ENCODE results near the gene GPX4. TPM values are rescaled to one million over a fixed set of nuclear protein-coding genes. Genes with fewer than 3 reads are reported as not detected.

GPX4 gene
- polyA plus RNA-seq, 3 donors, result 459 to 508 (median 493) TPM

- H3K9ac ChIP-seq (ENCODE audit: insufficient read depth, low read length, poor library complexity, severe bottlenecking), result no peak overlapping the region
- peaks cover 53 to 68% of the 10 kb centered on the region in 2 donors for H3K36me3 ChIP-seq (replicated peaks in 1 of 2; ENCODE audit: control insufficient read depth in 1 of 2, insufficient read depth in 2 of 2, low read length in 2 of 2)
- peaks cover 90% of the 10 kb centered on the region for H4K20me1 ChIP-seq (ENCODE audit: insufficient read depth, low read length)
- DNase-seq, result no peak
- Mint-ChIP-seq H3K4me1 (peaks cover 21% of the 10 kb centered on the region), H3K27me3 (ENCODE audit: low read depth in 3 of 3) (no peaks in the 10 kb centered on the region), H3K4me3 (no peak overlapping the region), H3K27ac (no peak overlapping the region), H3K9me3 (no peaks in the 10 kb centered on the region), H3K36me3 (peaks cover 15 to 52% of the 10 kb centered on the region in 2 donors)
- H3K27ac ChIP-seq (ENCODE audit: low read depth in 1 of 2, low read length in 2 of 2), result no peak overlapping the region
- H3K4me1 ChIP-seq (ENCODE audit: control insufficient read depth in 1 of 2, insufficient read depth in 2 of 2, low read length in 2 of 2), result peaks cover 31 to 43% of the 10 kb centered on the region in 2 donors
- peaks cover 17% of the 10 kb centered on the region for H3K79me2 ChIP-seq (ENCODE audit: insufficient read depth, low read length)
- 92% methylated on average over 31 of the region's 48 CpGs for WGBS (ENCODE audit: insufficient coverage)
- no peak overlapping the region for H3K4me2 ChIP-seq (replicated peaks; ENCODE audit: extremely low read depth, low read length, poor library complexity, severe bottlenecking)
- H3K27me3 ChIP-seq (ENCODE audit: control insufficient read depth in 2 of 2, insufficient read depth in 2 of 2, low read length in 2 of 2), result no peaks in the 10 kb centered on the region
- intact Hi-C loops (cut with micrococcal nuclease), result loop anchor here in 1 of 2 donors (10.0 kb wide), 2 partner anchors 84 to 136 kb away; partner anchors contain the start of genes ATP5F1D, CNN2, MIDN and RNU6-2
- H2AFZ ChIP-seq (ENCODE audit: insufficient read depth, low read depth, low read length, poor library complexity, severe bottlenecking), result no peak overlapping the region
- TF ChIP-seq CTCF (IDR thresholded peaks at IDR 0.05), result no peak
- no peak overlapping the region for H3K4me3 ChIP-seq (replicated peaks in 1 of 3; ENCODE audit: low read depth in 2 of 3, low read length in 3 of 3)
- H3K9me3 ChIP-seq (replicated peaks in 1 of 2; ENCODE audit: control insufficient read depth in 1 of 2, insufficient read depth in 1 of 2, low read length in 2 of 2), result no peaks in the 10 kb centered on the region
Observed at GRCh38 chr19:1109032-1109551, 5.3 kb downstream of the GPX4 start.

- Histone ChIP-seq H3K36me3 (replicated peaks in 1 of 2; ENCODE audit: control insufficient read depth in 1 of 2, insufficient read depth in 2 of 2, low read length in 2 of 2) (peaks cover 56 to 73% of the 10 kb centered on the region in 2 donors), H3K9me3 (replicated peaks in 1 of 2; ENCODE audit: control insufficient read depth in 1 of 2, insufficient read depth in 1 of 2, low read length in 2 of 2) (no peaks in the 10 kb centered on the region), H3K27me3 (ENCODE audit: control insufficient read depth in 2 of 2, insufficient read depth in 2 of 2, low read length in 2 of 2) (no peaks in the 10 kb centered on the region), H3K4me3 (replicated peaks in 1 of 3; ENCODE audit: low read depth in 2 of 3, low read length in 3 of 3) (no peak overlapping the region), H3K4me1 (ENCODE audit: control insufficient read depth in 1 of 2, insufficient read depth in 2 of 2, low read length in 2 of 2) (peaks cover 29 to 44% of the 10 kb centered on the region in 2 donors), H4K20me1 (ENCODE audit: insufficient read depth, low read length) (peaks cover 92% of the 10 kb centered on the region), H3K9ac (ENCODE audit: insufficient read depth, low read length, poor library complexity, severe bottlenecking) (no peak overlapping the region), H3K79me2 (ENCODE audit: insufficient read depth, low read length) (peaks cover 14% of the 10 kb centered on the region), H3K27ac (ENCODE audit: low read depth in 1 of 2, low read length in 2 of 2) (no peak overlapping the region), H2AFZ (ENCODE audit: insufficient read depth, low read depth, low read length, poor library complexity, severe bottlenecking) (no peak overlapping the region), H3K4me2 (replicated peaks; ENCODE audit: extremely low read depth, low read length, poor library complexity, severe bottlenecking) (no peak overlapping the region)
- Mint-ChIP-seq H3K9me3 (no peaks in the 10 kb centered on the region), H3K27ac (peak overlapping the region in 1 of 7 donors; percentile 55), H3K4me1 (peaks cover 20% of the 10 kb centered on the region), H3K27me3 (ENCODE audit: low read depth in 3 of 3) (no peaks in the 10 kb centered on the region), H3K4me3 (no peak overlapping the region), H3K36me3 (peaks cover 15 to 60% of the 10 kb centered on the region in 2 donors)
- no peak for DNase-seq
- TF ChIP-seq CTCF (IDR thresholded peaks at IDR 0.05), result no peak
- intact Hi-C loops (cut with micrococcal nuclease), result loop anchor here (5.0 to 10.0 kb wide), 4 partner anchors 82 to 135 kb away; partner anchors contain the start of genes ATP5F1D (in 2 of the 2), CNN2 (in 1 of the 2), MIDN (in 1 of the 2) and RNU6-2 (in 1 of the 2)
- 93% methylated on average over 47 of the region's 54 CpGs for WGBS (ENCODE audit: insufficient coverage)
Observed at GRCh38 chr19:1109697-1110671, 6.2 kb downstream of the GPX4 start.

Data from CD14-positive monocyte (primary cell).